Fibroblast of skin of back (primary cell): ENCODE results near the gene MAPRE2.

Experiments used
- DNase-seq: peaks from one replicate; pipeline ENCODE4 v3.0.0-alpha.2; 2013

MAPRE2 gene

DNA sequence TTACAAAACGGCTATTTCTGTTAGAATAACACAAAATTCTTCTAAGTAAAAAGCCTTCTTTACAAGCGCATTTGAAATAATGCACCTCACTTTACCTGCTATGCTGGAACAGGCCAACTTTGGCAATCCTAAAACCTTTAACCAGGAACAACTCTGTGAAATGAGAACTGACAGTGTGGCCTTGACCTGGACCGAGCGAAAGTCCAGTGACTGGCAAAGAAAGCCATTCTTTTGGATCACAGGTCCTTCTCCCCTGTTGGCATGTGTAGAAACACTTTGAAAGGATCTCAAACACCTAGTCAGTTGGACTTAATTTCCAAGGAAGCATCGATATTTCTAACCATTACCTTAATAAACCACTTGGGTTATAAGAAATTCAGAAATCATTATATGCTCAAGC lies 21.2 kb downstream of the MAPRE2 start:
- no peak for DNase-seq

DNA sequence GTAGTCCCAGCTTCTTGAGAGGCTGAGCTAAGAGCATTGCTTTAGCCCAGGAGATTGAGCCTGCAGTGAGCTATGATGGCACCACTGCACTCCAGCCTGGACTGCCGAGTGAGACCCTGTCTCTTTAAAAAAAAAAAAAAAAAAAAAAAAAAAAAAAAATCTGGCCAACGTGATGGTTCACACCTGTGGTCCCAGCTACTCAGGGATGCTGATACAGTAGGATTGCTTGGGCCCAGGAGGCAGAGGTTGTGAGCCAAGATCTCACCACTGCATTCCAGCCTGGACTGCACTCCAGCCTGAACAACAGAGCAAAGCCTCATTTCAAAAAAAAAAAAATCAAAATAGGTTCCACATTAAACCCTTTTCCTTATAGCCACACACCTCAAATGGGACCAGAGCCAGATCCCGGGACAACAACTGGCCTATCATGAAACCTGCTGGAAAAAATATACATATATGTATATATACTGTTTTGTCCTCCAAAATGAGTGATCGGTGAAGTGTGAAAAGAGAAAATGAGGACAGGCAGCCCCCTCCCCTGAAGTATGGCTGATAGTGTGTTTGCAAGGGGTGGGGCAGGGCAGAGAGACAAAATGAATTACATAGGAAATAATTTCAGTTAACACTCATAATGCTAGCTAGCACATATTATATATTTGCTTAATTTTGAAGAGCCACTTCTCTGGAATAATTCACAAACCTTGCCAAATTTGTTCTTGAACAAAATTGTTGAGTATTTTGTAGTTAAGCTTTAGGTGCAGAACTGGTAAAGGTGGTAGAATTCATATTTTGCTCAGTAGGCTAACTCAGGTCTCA lies 22.9 kb downstream of the MAPRE2 start:
- no peak for DNase-seq

DNA sequence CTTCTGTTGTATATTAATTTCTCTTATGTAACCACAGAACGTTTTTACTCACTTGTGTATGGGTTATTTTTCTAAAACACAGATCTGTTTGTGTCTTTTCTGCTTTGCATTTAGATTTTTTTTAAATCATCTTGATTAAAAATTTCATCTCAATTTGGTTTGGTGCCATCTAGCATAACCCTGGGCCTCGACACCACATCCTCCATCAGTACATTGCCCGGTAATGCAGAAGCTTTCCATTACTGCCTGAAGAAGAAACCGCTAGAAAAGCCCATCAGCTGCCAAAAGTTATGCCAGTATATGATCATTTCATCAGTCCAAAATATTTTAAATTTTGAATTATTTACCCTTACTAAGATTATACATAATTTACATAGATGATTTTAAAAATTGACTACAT lies 26.2 kb downstream of the MAPRE2 start:
- DNase-seq = no peak

DNA sequence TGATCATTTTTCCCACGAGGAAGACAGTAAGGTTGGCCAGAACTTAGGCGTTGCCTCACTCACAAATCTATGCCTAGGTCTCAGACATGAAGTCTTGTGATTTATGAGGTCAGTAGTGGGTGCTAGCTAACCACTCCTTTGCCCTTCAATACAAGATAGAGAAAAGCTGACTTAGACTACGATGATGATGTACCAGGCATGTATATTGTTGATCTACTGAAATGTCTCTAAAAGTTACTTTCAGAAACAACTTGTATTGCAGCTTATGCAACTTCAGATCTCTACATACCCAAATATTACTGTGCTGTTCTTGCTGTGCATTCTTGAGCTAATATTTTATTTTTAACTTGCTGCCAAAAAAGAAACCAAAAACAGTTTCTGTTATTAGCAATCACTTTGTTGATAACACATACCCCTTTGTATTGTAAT lies 30.6 kb downstream of the MAPRE2 start:
- DNase-seq = no peak

DNA sequence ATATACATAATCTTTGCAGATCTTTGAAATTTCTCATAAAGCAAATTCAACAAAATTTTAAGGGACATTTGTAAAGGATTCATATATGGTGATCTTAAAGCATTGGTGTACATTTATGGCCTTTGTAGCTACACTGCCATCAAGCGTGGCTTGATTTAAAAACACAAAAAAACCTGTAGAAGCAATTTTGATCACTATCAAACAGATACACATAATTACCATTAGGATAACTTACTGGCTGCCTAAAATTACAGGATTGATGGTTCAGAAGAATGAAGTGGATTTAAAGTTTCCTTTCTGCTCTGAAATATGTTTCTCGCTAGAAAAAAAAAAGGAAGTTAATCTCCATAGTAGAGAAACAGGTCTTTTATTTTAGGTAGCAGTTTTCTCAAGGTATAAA lies 31.4 kb downstream of the MAPRE2 start:
- DNase-seq = no peak

DNA sequence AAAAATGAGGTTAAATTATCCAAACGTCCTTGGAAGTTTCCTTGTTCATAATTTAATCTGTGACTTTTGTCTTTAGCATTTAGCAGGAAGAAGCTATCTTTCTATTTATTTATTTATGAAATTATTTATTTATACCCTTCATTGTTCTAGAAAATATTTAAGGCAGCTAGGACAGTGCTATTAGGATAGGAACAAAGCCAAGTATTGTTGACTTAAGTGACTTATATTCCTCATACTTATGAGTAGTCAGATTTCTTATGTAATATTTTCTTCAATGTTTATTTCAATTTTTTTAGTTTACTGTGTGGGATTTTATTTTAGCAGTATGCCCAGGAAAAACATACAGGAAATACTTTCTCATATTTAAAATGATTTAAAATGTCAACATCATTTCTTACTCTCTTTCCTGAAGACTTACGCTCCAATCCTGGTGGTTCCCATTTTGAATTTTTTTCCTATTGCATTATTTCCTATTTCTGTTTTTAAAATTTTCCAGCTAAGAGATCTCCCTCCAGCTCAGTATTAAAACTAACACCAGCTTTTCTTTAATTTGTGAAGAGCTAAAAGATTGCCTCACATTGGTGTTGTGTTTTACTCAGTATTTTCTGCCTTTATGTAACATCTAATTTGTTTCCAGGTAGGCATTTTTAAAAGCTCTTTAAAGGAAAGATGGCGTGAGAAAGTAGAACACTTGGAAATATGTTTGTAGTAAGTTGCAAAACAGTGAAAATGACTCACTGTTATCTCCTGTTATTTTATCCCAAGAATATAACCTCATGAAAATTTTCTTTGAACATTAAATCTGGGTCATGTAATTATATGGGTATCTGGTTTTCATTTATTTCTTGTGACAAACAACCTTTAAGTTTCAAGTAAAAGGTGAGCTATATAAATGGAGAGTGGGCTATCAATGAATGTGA lies 32.2 kb downstream of the MAPRE2 start:
- DNase-seq = peak; percentile 54

DNA sequence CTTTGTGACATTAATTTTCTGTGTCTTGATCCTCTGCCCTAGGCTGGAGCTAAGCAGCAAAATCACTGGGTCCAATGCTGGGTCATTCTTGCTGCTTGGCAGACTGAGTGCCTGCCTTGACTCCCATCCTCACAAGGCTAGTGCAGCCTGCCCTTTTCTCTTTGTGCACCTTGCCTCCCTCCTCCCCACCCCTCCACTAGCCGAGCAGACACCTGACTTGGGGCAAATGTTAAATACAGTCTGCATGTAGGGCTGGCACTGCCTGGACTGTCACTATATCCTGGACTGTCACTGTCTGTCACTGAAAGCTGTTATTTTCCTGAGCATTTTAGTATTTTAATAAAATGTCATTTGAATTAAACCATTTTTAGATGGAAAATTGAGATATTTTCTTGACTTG lies 33.4 kb downstream of the MAPRE2 start:
- DNase-seq = no peak

DNA sequence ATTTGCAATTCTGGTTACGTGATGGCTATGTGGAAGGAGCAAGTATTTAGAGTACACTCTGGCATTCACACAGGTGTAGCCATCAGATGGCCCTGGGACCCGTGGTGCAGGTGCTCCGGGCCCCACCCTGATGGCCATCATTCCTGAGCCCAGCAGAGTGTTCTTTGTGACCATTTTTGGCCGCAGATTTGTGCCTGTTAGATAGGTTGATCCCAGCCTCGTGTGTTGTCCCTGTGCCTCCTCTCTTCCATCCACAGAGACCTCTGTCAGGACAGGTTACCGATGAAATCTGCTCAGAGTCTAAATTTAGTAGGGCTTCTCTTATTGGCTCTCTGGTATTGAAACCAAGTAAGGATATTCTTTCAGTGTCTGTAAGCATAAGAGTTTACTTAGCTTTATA lies 33.9 kb downstream of the MAPRE2 start:
- DNase-seq = no peak

DNA sequence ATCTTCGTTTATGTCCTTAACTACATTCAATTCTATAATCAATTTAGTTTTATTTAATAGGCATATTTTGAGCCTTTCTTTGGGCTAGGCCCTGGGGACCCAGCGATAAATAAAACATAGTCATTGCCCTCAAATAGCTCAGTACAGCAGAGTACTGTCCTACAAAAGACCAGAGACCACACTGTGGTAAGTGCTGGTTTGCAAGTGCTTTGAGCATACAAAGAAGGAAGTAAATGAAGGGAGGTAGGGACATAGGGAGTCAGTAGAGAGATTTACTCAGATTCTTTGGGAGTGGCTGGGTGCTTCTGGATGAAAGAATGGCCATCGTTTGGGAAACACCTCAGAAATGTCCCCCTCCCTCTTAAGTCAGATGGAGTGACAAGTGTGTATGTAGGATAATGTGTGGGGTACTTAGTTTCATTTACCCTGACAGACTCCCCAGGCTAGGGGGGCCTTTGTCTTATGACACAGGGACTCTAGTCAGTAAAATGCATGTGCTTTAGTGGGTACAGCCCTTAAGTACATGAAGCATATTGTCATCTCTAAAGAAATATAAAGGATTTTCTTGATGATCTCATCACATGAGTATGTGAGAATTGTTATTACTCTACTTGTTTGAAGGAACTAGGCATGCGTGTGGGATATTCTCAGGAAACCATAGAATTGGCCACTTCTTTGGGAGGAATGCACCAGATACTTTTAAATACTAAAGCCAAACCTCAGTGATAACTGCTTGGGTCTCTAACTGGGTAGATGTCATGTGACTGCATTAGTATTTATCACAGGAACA lies 35.1 kb downstream of the MAPRE2 start:
- DNase-seq = peak; percentile 95

DNA sequence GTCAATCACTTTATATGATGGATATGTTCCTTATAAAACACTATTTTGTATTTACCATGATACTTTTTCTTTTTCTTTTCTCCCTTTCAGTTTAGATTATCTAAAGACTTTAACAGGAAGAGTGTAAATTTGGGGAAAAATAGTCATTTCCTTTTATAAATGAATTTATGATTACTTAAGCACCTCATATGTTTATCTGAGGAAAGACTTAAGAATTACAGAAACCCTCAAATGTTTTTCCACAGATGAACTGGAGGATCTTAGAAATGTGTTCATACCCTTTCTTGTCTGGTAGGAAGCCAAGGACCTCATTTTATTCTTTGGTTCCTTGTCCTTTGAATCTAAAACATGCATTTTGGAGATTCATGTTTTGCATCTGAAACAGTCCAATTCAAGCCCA lies 36.7 kb downstream of the MAPRE2 start:
- DNase-seq = peak; percentile 54

DNA sequence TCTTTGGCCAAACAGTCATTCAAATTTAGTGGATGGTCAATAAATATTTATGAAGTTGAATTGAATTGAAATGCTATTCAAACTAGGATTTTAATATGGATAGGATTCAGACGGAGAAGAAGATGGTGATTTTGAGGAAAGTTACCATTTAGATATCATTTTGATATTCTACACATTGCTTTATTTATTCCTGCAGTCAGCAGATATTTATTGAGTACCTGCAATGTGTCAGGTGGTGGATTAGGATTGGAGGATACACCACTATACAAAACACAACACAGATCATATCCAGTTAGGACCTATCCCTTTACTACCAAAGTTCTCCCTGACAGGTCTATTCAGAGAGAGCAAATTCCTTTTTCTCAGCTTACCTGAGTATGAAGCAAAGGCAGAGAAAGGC lies 38.8 kb downstream of the MAPRE2 start:
- DNase-seq = no peak

DNA sequence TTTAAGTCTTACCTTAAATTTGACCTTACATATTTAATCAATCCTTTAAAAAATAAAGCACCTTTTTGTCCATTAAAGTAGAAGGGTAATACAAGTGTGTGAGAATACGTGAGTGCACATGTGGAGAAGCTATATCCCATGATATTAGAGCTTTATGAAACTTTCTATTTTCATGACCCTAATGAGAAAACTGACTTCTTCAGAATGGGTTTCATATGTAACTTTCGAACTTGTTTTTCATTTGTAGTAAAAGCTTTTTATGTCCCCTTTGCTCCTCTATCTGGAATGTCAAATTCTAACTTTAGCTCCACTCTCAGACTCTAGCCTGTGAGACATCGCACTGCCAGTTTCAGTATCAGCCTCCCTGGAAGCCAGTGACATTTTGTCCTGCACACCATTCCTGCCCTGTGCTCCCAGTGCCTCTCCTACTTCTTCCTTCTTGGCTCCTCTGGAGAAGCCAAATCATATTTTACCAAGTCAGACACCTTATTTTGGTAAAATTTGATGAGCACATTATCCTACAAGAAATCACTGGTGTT lies 42.0 kb downstream of the MAPRE2 start:
- DNase-seq = no peak

DNA sequence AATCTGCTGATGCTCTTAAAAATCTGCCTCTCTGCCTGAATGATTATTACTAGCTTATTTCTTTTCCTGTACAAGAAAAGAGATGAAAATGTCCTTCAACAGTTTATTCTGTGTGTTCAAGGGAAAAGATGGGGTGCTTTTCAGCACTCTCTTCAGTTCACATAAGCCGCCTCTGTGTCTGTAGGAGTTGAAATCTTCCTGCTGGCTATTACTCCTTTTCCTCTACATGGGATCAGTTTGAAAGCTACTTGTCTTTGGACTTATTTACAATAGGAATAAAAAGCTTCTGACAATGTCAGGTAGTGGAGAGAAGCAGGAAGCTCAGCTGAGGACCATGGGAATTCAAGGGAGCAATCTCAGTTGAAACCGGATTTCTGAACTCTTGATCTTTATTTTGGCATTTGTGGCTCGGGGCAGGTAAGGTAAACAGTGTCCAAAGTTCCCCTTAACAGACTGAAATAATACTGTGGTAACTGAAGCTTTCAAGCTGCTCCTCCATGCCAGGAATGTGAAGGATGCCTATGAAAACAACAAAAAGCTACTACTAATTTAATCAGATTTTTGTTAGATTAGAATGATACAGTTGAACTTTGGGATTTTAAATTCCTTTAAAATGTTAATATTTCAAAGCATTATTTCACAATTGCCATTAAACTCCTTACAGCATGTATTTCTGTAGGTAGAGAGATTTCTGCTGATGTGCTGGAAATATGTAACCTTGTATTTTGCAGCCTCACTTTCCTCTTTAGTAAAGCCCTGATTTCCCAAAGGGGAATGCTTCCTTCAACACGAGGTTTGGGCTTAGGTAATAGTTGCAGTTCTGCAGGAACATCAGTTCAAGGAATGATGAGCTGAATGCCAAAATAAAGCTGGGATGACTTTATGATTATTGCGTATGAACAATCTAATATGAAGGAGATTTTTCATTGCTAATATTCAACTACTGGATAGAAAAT lies 43.6 kb downstream of the MAPRE2 start:
- DNase-seq = peak; percentile 28

DNA sequence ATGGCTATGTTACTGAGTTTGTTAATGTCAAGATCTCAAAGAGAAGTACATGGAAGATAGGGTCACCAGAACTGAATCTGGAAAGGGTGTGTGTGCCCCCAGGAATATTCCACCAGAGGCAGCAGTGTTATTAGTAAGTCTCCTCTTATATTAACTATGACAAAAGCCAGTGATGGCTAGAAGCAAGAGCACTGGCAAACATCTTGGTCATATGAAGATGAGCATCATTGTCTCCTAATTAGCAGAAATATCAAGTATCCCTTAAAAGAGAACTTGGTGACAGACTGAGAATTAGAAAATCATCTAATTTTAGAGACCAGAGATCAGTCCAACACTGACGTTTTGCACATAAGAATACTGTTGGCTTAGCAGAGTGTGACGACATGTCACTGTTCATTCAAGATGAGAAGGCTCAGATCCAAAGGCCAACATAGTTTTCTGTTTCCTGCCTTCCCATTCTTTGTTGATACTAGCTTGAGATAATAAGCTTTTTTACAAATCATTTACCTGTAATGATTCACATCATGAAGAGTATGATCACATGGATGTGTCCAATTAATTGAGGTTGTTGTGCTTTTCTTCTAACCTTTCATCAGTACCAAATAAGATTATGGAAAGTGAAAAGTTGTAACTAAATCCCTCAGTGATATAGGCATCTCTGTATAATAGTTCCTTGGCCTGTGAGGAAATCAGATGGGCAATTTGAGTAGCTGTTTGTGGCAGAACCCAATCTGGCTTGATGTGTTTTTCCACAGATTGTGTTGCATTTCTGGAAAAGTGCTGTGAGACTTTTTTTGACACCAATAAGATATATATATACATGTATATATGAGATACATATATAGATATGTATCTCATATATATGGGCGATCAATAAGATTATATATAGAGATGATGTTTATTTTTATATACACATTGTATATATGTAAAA lies 44.5 kb downstream of the MAPRE2 start:
- DNase-seq = no peak

DNA sequence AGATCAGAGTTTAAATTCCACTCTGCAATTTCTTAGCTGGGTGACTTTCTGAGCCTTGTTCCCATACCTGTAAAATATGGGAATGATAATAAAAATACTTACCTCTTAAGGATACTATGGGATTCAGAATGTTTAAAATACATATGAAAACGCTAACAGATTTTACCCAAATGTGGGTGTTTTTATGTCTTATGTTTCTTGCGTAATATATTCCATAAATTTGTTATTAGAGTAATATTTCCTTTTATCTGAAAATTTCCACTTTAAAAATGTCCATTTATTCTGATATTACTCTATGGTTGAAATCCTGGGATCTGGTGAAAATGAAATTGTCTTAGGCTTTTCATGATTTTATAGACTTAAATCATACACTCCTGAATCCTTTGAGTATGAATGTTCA lies 45.5 kb downstream of the MAPRE2 start:
- no peak for DNase-seq

DNA sequence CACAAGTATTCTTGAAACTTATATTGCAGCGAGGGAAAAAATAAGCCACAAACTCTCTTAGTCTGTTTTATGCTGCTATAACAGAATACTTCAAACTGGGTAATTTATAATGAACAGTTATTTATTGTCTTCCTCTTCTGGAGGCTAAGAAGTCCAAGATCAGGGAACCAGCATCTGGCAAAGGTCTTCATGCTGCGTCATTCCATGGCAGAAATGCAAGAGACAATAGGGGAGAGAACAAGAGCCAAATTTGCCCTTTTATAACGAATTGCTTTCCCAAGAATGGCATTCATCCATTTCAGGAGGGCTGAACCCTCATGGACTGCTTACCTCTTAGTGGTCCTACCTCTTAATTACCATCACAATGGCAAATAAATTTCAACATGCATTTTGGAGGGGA lies 46.5 kb downstream of the MAPRE2 start:
- DNase-seq = no peak

DNA sequence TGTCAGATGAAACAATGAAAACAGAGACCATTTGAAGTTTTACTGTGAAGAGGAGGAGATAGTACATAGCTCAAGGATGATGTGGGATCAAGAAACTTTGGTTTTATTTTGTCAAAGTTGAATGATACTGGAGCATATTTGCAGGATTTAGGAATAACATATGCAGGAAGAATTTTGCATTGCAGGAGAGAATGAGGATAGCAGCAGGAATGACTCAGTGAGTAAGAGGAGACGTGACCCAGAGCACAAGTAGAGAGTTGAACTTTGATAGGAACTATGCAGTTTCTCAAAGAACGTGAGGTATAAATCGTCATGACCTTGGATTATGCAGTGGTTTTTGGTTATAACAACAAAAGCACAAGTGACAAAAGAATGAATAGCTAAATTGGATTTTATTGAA lies 47.7 kb downstream of the MAPRE2 start:
- DNase-seq = peak; percentile 79

DNA sequence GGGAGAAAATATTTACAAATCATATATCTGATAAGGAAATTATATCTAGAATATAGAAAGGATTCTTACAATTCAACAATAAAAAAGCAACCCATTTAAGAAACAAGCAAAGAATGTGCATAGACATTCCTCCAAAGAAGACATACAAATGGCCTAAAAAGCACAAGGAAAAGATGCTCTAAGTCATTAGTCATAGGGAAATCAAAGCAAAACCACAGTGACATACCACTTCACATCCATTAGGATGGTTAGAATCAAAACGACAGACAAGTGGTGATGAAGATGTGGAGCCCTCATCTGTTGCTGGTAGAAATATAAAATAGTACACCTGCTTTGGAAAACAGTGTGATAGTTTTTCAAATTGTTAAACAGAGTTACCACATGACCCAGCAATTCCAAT lies 48.2 kb downstream of the MAPRE2 start:
- DNase-seq = peak; percentile 75

DNA sequence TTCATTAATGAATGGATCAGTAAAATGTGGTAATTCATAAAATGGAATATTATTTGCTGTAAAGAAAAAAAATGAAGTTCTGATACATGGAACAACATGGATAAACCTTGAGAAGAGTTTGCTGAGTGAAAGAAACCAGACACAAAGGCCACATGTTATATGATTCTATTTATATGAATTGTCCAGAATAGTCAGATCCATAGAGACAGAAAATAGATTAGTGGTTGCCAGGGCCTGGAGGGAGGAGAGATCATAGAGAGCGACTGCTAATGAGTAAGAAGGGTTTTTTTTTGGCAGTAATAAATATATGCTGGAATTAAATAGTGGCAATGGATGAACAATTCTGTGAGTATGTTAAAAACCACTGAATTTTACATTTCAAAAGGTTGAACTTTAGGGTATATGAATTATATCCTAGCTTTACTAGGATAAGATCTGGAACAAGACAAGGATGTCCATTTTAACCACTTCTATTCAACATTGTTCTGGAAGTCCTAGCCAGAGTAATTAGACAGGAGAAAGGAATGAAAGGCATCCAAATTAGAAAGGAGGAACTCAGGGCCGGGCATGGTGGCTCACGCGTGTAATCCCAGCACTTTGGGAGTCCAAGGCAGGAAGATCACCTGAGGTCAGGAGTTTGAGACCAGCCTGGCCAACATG lies 48.8 kb downstream of the MAPRE2 start:
- peak; percentile 40 for DNase-seq

DNA sequence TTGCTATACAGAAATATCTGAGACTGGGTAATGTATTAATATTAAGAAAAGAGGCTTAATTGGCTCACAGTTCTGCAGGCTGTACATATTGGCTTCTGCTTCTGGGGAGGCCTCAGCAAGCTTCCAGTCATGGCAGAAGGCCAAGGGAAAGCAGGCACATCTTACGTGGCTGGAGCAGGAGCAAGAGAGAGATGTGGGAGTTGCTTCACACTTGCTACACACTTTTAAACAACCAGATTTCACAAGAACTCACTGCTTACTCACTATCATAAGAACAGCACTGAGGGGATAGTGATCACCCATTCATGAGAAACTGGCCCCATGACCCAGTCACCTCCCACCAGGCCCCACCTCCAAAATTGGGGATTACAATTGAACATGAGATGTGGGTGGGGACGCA lies 50.6 kb downstream of the MAPRE2 start:
- no peak for DNase-seq
